ENCODE measurements around the gene SCN4B. TPM values are rescaled to one million over a fixed set of nuclear protein-coding genes. Genes with fewer than 3 reads are reported as not detected.
A peak's percentile ranks its signal among the peaks of the same experiment; 100 is the strongest.

Gene SCN4B
- total RNA-seq, 1 donor from 2014 or later, result 2.9 TPM

DNA sequence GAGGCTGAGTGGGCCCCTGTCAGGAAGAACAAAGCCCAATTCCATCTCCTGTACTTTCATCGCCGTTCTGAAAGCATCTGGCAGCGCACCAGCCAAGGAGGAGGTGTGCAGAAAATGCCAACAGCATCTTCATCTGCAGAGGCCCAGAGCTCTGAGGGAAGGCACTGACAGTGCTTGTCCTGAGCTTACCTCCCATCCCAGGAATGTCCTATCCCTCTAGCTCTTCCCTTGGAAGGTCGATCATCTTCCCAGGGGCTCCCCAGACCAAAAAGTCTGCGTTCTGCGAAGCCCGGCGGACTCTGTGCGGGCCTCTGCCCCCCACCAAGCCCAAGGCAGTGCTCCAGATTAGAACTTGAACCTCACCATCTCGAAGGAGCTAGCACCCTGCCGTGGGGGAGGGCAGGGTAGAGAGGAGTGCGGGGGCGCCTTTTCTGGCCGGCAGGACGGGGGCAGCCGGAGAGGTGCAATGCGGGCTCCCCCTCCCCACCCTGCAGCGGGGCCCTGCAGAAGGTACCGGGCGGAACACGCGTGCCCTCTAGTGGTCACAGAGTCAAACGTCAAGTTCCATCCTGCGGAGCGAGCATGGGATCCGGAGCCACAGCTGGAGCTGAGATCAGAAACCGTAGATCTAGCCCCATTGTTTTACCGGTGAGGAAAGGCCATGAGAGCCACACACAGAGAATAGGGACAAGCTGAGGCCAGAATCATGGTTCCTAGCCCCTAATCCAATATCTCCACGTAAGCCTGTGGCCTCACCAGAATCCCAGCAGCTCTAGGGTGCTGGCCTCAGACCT, 18.8 kb upstream of the SCN4B start:
- H3K27ac Mint-ChIP-seq (ENCODE audit: unreplicated experiment), result no peak overlapping the region
- H3K27me3 Mint-ChIP-seq (ENCODE audit: unreplicated experiment), result peaks cover 11% of the 10 kb centered on the region
- H3K9me3 Mint-ChIP-seq (ENCODE audit: unreplicated experiment), result peaks cover 10% of the 10 kb centered on the region
- TF ChIP-seq, protein P1, sequence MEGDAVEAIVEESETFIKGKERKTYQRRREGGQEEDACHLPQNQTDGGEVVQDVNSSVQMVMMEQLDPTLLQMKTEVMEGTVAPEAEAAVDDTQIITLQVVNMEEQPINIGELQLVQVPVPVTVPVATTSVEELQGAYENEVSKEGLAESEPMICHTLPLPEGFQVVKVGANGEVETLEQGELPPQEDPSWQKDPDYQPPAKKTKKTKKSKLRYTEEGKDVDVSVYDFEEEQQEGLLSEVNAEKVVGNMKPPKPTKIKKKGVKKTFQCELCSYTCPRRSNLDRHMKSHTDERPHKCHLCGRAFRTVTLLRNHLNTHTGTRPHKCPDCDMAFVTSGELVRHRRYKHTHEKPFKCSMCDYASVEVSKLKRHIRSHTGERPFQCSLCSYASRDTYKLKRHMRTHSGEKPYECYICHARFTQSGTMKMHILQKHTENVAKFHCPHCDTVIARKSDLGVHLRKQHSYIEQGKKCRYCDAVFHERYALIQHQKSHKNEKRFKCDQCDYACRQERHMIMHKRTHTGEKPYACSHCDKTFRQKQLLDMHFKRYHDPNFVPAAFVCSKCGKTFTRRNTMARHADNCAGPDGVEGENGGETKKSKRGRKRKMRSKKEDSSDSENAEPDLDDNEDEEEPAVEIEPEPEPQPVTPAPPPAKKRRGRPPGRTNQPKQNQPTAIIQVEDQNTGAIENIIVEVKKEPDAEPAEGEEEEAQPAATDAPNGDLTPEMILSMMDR (IDR thresholded peaks at IDR 0.05; ENCODE audit: partially characterized antibody, unreplicated experiment), result peak; percentile 98
- peak overlapping the region; percentile 49 for H3K4me3 Mint-ChIP-seq (ENCODE audit: unreplicated experiment)
- peaks cover 31% of the 10 kb centered on the region for H3K4me1 Mint-ChIP-seq (ENCODE audit: low read depth, unreplicated experiment)
- peak; percentile 87 for DNase-seq
- no peaks in the 10 kb centered on the region for H3K36me3 Mint-ChIP-seq (ENCODE audit: unreplicated experiment)

DNA sequence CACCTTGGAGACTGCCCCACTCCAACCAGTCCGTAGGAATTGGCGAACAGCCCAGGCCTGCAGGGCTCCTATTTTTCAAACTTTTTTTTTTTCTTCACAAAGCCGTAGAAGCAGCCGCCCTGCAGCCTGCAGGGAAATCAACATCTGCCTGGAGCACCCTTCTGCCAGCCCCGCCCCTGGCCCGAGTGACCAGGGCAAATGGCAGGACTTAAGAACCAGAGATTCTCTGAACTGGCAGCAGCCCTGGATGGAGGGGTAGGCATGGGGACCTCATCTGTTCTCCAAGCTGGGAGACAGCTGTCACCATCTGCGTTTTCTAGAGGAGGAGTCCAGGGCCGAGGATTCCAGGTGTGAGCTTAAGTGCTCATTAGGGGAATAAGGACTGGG, 18.3 kb upstream of the SCN4B start:
- Mint-ChIP-seq H3K36me3 (ENCODE audit: unreplicated experiment) (no peaks in the 10 kb centered on the region), H3K4me3 (ENCODE audit: unreplicated experiment) (peak overlapping the region; percentile 28), H3K9me3 (ENCODE audit: unreplicated experiment) (peaks cover 10% of the 10 kb centered on the region), H3K4me1 (ENCODE audit: low read depth, unreplicated experiment) (peaks cover 26% of the 10 kb centered on the region), H3K27ac (ENCODE audit: unreplicated experiment) (peak overlapping the region; percentile 59), H3K27me3 (ENCODE audit: unreplicated experiment) (peaks cover 9% of the 10 kb centered on the region)
- DNase-seq, result peak; percentile 47
- TF ChIP-seq, protein P1 (IDR thresholded peaks at IDR 0.05; ENCODE audit: partially characterized antibody, unreplicated experiment), result no peak

DNA sequence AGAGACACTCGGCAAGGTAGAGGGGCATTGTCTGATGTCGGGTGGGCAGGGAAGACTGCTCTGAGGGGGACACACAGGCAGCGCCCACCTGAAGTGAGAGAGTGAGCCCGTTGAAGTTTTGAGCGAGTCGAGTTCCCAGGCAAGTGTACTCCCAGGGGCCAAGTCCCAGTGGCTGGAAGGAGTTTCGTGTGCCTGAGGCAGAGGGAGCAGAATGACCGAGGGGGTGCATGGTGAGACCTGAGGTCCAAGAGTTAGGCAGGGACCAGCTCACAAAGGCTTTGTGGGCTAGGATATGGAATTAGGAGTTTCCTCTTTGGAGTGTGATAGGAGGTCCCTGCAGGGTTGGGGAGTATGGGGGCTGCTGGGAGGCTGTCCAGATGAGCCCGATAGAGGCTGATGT, 17.6 kb upstream of the SCN4B start:
- TF ChIP-seq, protein P1 (IDR thresholded peaks at IDR 0.05; ENCODE audit: partially characterized antibody, unreplicated experiment), result no peak
- no peak overlapping the region for H3K27ac Mint-ChIP-seq (ENCODE audit: unreplicated experiment)
- no peak for DNase-seq
- H3K4me3 Mint-ChIP-seq (ENCODE audit: unreplicated experiment), result peak overlapping the region; percentile 39
- H3K36me3 Mint-ChIP-seq (ENCODE audit: unreplicated experiment), result no peaks in the 10 kb centered on the region
- peaks cover 10% of the 10 kb centered on the region for H3K9me3 Mint-ChIP-seq (ENCODE audit: unreplicated experiment)
- peaks cover 22% of the 10 kb centered on the region for H3K4me1 Mint-ChIP-seq (ENCODE audit: low read depth, unreplicated experiment)
- peaks cover 8% of the 10 kb centered on the region for H3K27me3 Mint-ChIP-seq (ENCODE audit: unreplicated experiment)

DNA sequence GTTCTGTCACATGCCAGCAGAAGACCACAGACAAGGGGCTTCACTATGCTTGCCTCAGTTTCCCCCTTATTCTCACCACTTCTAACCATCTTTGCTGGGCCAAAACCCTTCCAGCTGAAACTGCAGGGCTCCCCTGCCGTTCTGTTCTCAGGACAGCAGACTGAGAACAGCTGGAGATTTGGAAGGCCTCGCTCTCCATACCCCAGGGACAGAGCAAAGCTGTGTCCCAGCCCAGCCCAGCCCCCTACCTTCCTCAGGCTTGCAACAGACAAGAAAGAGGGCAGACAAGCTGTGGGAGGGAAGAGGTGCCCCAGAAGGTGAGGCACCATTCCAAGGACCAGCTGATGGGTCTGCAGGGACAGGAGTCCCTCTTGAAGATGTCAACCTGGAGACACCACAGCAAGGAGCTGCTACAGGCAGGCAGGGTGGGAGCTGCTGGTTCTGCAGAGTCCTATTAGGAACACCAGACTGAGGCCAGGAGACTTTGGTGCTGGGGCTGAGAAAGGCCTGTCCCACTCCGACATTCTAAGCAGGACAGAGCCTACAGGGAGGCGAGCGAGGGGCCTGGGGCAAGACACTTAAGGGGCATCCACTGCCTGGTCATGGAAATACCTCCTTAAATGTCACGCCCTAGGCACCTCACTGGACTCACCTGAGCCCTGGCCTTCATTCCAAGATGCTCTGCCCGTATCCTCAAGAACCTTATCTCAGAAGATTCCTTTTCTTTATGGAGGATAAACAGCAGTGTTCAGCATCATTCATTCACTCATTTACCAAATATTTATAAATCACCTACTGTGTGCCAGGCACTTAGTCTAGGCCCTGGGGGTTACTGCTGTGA, 16.9 kb upstream of the SCN4B start:
- no peak for DNase-seq
- TF ChIP-seq, protein P1 (IDR thresholded peaks at IDR 0.05; ENCODE audit: partially characterized antibody, unreplicated experiment), result no peak
- Mint-ChIP-seq H3K9me3 (ENCODE audit: unreplicated experiment) (peaks cover 10% of the 10 kb centered on the region), H3K27ac (ENCODE audit: unreplicated experiment) (no peak overlapping the region), H3K36me3 (ENCODE audit: unreplicated experiment) (no peaks in the 10 kb centered on the region), H3K27me3 (ENCODE audit: unreplicated experiment) (peaks cover 8% of the 10 kb centered on the region), H3K4me3 (ENCODE audit: unreplicated experiment) (no peak overlapping the region), H3K4me1 (ENCODE audit: low read depth, unreplicated experiment) (peaks cover 22% of the 10 kb centered on the region)

Data from glutamatergic neuron (in vitro differentiated cells).